Motor neuron (in vitro differentiated cells): ENCODE results near the gene PPT2. TPM values are rescaled to one million over a fixed set of nuclear protein-coding genes. Genes with fewer than 3 reads are reported as not detected.

Experiments used
- ATAC-seq, 8 experiments: fragments of 200-7000 bp; cut with Tn5 transposase; replicated peaks in 6 of 8; 2 replicates each; pipeline ENCODE4 v1.8.0; 2021; ENCODE audit warnings: mild to moderate bottlenecking in 8 of 8, moderate library complexity in 8 of 8
- H3K27ac ChIP-seq, 2 donors: fragments of 250-450 bp; sonication (Bioruptor Pico); 2 replicates each; pipeline ENCODE4 v1.9.0; 2021; ENCODE audit warnings: antibody characterized with exemption in 2 of 2, mild to moderate bottlenecking in 2 of 2, moderate library complexity in 1 of 2
- H3K4me1 ChIP-seq, 2 donors: fragments of 250-450 bp; sonication (Bioruptor Pico); replicated peaks in 1 of 2; 2 replicates each; pipeline ENCODE4 v1.6.1; 2021; ENCODE audit warnings: antibody characterized with exemption in 2 of 2, mild to moderate bottlenecking in 2 of 2, moderate library complexity in 1 of 2
- H3K4me3 ChIP-seq, 5 donors: fragments of 250-450 bp; sonication (Bioruptor Pico); 2 replicates each; pipeline ENCODE4 v1.9.0; 2021; ENCODE audit warnings: antibody characterized with exemption in 5 of 5, mild to moderate bottlenecking in 5 of 5, moderate library complexity in 4 of 5
- WGBS, 10 experiments: fragments of 450-650 bp; shearing (Covaris generic); methylation state at CpG; one replicate each; pipeline ENCODE4 v1.0.0; 2022; 5-methylcytosine and 5-hydroxymethylcytosine counted together
- in situ Hi-C, 9 experiments: fragments of 400-800 bp; cut with MboI; loops; one replicate each; pipeline ENCODE4 v1.15.0; 2021; ENCODE audit warnings: low sequenced_read_pairs in 9 of 9, low pct_unique_long_range_greater_than_20kb in 2 of 9; ENCODE audit not compliant: unreplicated experiment in 9 of 9
- total RNA-seq, 8 experiments: library from RNA; unstranded; fragments of 300-600 nt; gene quantifications; 2 replicates each; pipeline versions ENCODE4 v1.2.3 to v1.2.4, GENCODE V29; 2022

Gene PPT2
- total RNA-seq, 8 experiments from 2014 or later, result 18.9 to 41.5 (median 30.9) TPM

DNA sequence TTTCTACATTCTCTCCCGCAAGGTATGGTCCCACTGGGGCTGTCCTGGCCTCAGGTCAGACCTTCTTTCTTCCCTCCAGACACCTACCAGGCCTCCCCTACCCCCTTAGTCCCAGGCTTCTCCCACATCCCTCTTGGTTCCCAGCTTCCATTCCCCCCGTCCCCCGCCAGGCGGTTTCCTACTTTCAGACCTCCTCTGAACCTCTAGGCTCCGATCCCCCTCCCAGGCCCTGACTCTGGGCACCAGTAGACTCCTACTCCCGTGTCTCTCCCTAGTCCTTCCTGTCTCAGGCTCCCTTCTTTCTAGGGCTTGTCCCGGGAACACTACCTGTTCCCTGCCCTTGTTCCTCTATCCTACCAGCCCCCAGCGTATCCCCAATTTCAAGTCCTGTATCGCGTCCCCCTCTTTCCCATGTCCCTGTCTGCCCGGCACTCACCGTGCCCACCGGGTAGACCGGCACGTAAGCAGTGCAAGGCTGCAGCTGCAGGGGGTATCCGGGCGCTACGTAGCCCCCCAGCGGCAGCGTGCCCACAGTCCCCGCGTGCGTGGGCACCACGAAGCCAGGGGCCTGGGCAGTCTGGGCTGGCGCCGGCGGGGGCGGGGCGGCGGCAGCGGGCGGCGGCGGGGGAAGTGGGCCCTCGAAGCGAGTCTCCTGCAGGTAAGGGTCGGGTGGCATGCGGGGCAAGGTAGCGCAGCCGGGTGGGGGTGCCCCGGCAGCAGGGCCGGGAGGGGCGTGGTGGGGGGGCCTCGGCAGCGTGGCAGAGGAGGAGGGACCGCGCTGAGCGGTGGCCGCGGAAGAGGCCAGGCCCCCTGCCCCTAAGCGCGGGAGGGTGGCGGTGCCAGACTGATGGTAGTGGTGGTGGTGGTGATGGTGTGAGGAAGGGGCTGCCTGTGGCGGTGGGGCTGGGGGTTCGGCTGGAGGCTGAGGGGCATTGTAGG lies 3.7 kb upstream of the PPT2 start:
- H3K4me3 ChIP-seq, result no peak overlapping the region
- ATAC-seq, result no peak
- in situ Hi-C loops, result no loop called here
- WGBS, 10 experiments, result 60 to 100% (median 90%) methylated on average over 1 to 4 of the region's 55 CpGs; no CpG with 5 or more reads in 6 of the 10 experiments
- H3K4me1 ChIP-seq, result peaks cover 30 to 37% of the 10 kb centered on the region in 2 donors
- no peak overlapping the region for H3K27ac ChIP-seq

DNA sequence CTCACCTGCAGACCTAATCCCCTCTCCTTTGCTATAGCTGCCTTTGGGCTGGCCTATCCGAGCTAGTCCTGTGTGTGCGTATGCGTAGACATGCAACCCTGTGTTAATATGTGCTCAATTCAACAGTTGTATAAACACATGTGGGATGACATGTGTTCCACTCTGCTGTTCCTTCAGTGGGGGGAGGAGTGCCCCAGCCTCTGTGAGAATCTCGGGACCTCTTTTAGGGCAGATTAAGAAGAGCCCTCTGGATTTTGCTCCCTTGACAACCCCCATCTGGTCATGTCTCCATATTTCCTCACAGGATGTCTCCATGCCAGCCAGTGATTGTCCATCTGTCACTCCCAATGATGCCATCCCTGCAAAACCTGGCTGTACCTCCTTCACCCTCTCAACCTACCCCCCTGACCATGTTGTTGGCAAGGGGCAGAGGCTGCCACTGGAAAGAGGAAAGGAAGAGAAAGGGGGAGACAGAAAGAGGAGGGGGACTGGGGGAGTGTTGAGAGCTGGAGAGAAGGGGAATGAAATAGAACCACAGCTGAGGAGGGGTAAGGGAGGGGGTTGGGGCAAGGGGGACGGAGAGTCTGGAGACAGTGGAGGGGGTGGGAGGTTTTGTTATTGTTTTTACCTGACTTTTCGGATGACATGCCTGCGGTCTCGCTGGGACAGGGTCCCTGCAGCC lies 2.6 kb upstream of the PPT2 start:
- H3K27ac ChIP-seq, result no peak overlapping the region
- in situ Hi-C loops, result no loop called here
- H3K4me1 ChIP-seq, result peaks cover 31 to 36% of the 10 kb centered on the region in 2 donors
- H3K4me3 ChIP-seq, result peak overlapping the region; percentile 13 to 85 (median 55)
- WGBS, 10 experiments, result 64 to 86% (median 76%) methylated on average over 1 to 4 of the region's 8 CpGs; no CpG with 5 or more reads in 4 of the 10 experiments
- ATAC-seq, result no peak

DNA sequence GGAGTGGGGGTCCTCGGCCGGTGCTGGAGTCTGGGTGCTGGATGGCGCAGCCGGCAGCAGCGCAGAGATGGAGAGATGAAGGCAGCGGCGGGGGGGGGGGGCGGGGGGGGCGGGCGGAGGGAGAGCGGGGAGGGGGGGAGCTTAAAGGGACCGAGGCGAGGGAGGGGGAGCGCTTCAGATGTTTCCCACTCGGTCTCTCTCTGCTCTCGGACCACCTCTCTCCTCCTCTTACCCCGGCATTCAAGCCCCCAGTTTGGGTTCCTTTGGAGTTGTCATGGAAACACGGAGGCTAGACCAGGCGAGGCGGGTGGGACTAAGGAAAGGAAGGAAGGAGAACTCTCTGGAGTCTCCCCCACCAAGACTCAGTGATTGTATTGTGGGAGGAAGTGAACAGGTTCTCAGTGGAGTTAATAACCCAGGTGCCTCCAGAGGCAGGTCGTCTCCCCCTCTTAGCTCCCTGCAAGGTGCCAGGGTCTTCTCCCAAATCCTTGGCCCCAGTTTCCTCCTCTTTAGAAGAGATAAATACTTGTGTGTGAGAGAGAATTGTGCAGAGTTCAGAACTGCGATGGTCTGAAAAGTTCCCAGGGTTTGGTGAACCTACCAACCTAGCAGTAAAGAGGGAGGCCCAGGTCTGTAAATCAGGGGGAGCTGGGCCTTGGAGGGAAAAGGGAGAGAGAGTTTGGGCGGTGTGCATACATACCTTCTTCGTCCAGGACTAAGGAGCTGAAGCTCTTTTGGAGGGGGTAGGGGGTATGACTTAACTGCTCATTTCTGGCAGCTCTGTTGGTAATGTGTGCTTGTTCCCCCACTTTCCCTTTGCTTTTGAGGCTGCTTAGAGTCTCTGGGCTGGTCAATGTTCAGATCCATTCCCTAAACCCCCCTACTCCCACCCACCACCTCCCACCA lies 1.8 kb upstream of the PPT2 start, which contains the start of gene PRRT1:
TSS of gene PRRT1 (minus strand) at position 77 of the 906 bp plus-strand sequence. CDS start 112 bp downstream, outside the sequence.
- peaks cover 24 to 28% of the 10 kb centered on the region in 2 donors for H3K4me1 ChIP-seq
- H3K4me3 ChIP-seq, result peak within 1 kb of the TSS; percentile 54 to 85 (median 55)
- no peak for ATAC-seq
- H3K27ac ChIP-seq, result peak within 1 kb of the TSS in 1 of 2 donors; percentile 84
- in situ Hi-C loops, result no loop called here
- WGBS, 10 experiments, result 0 to 45% (median 21%) methylated on average over 1 to 5 of the region's 24 CpGs; no CpG with 5 or more reads in 3 of the 10 experiments

DNA sequence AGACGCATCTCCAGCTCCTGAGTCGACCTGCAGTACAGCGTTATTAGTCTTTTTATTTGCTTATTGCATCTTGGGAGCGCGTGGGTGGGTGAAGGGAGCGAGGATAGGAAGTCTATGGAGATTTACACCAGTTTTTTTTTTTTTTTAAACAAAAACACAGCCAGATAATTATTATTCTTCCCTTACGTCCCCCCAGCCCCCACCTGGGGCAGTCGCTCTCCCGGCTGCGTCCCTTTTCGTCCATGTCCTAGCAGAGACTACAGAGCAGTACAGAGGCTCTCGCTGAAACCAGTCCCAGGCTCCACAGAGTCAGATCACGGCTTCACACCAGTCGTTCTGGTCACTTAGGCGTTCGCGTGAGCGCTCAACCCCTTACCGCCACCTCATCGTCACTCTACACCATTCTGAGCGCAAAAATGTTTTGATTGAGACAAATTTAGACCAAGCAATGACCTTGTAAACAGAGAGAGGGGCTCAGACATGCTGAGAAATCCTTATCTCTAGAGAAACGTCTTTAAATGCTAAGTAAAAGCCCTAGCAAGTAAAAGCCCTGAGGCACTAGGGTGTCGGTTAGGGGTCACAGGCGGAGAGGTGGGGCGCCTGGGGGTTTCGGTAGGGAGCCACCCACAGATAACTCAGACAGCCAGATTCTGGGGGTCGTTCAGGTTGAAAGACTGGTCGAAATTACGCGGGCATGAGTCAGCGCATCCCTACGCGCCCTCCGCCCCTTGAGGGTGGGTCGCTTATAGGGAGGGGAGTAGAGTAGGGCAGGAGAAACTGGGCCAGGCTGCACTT lies 975 bp upstream of the PPT2 start:
- WGBS, 10 experiments, result 0 to 14% (median 9%) methylated on average over 1 to 18 of the region's 35 CpGs; no CpG with 5 or more reads in 4 of the 10 experiments
- peak; percentile 51 to 68 (median 60) for ATAC-seq
- in situ Hi-C loops, result no loop called here
- H3K4me1 ChIP-seq, result peaks cover 24 to 28% of the 10 kb centered on the region in 2 donors
- H3K4me3 ChIP-seq, result peak overlapping the region; percentile 54 to 85 (median 55)
- peak overlapping the region; percentile 72 to 84 for H3K27ac ChIP-seq

DNA sequence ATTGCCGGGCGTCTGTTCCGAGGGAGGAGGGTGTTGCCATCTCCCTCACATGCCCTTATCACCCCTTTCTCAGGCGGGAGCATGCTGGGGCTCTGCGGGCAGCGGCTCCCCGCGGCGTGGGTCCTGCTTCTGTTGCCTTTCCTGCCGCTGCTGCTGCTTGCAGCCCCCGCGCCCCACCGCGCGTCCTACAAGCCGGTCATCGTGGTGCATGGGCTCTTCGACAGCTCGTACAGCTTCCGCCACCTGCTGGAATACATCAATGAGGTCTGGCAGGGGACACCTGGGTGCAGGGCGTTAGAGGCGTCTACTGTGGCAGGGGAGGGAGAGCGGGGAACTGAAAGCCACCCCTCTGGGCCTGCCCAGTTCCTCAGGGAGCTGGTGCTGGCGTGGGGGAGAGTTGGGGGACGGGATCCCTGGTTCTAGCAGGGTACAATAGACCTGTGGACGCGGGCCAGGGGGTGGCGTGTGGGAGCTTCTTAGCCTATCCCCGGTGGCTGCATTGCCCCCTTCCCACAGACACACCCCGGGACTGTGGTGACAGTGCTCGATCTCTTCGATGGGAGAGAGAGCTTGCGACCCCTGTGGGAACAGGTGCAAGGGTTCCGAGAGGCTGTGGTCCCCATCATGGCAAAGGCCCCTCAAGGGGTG lies 697 bp downstream of the PPT2 start:
- Histone ChIP-seq H3K4me1 (peaks cover 24 to 28% of the 10 kb centered on the region in 2 donors), H3K4me3 (peak overlapping the region; percentile 54 to 85 (median 55)), H3K27ac (peak overlapping the region; percentile 72 to 84)
- in situ Hi-C loops, result no loop called here
- WGBS, 10 experiments, result 0 to 100% (median 0%) methylated on average over 1 to 7 of the region's 34 CpGs; no CpG with 5 or more reads in 5 of the 10 experiments
- ATAC-seq, result peak; percentile 8 to 62 (median 57)

DNA sequence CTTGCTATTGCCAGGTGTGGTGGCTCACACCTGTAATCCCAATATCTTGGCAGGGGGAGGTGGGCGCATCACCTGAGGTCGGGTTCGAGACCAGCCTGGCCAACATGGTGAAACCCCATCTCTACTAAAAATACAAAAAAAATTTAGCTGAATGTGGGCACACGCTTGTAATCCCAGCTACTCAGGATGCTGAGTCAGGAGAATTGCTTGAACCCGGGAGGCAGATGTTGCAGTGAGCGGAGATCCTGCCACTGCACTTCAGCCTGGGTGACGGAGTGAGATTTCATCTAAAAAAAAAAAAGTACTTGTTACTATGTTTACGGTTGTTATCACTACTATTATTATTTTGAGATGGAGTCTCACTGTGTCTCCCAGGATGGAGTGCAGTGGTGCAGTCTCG lies 3.0 kb downstream of the PPT2 start:
- no peak overlapping the region for H3K4me3 ChIP-seq
- peaks cover 19 to 21% of the 10 kb centered on the region in 2 donors for H3K4me1 ChIP-seq
- no peak overlapping the region for H3K27ac ChIP-seq
- ATAC-seq, result no peak
- WGBS, 10 experiments, result 80 to 100% (median 84%) methylated on average over 1 to 6 of the region's 9 CpGs; no CpG with 5 or more reads in 2 of the 10 experiments
- in situ Hi-C loops, result no loop called here

DNA sequence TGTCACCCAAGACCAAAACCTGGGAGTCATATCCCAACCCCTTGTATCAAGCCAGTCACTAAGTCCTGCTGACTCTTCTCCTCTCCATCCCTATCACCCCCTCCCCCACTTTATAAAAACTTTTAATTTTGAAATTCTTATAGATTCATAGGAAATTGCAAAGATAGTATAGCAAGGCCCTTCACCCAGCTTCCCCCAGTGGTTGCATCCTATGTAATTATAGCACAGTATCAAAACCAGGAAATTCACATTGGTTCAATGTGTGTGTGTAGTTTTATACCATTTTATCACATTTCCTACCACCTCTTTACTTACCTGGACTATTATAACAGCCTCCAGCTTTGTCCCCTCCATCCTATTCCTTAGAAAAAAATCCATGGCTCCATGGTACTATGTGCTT lies 4.1 kb downstream of the PPT2 start:
- ATAC-seq, result no peak
- H3K27ac ChIP-seq, result no peak overlapping the region
- in situ Hi-C loops, result no loop called here
- H3K4me1 ChIP-seq, result peaks cover 7 to 10% of the 10 kb centered on the region in 2 donors
- H3K4me3 ChIP-seq, result no peak overlapping the region

DNA sequence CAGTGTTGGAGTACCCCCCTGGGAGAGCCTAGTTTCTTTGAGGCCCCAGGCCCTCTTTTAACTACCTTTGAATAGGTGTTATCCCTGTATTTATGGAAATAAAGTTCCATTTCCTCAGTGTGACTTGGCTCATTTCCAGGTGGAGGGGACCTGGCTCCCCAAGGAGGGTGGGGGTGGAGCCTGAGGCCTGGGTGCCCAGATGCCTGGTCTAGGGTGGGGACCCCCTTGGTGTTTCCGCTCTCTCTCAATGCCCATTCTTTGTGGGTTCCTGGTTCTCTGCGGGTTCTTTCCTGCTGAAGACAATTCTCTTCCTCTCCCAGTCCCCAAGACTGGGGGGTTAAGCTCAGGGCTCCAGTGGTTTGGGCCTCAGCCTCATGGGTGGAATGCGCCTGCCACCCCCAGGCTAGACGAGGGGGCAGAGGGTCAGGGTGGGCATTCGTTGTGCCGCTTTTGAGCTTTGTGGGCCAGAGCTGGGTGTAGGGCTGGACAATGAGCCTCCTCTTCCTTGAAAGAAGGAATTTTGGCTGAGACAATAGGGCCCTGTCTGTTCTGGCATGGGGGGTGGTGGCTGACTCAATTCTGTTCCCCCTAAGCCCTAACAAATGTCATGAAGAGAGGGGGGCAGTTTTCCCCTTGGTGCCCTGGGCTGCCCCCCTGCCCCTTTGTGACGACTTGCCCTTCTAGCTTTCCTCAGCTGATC lies 9.8 kb downstream of the PPT2 start:
- 72 to 100% (median 90%) methylated on average over 1 to 3 of the region's 7 CpGs; no CpG with 5 or more reads in 6 of the 10 experiments for WGBS, 10 experiments
- H3K4me1 ChIP-seq, result no peaks in the 10 kb centered on the region
- ATAC-seq, result no peak
- no peak overlapping the region for H3K27ac ChIP-seq
- in situ Hi-C loops, result no loop called here
- no peak overlapping the region for H3K4me3 ChIP-seq

DNA sequence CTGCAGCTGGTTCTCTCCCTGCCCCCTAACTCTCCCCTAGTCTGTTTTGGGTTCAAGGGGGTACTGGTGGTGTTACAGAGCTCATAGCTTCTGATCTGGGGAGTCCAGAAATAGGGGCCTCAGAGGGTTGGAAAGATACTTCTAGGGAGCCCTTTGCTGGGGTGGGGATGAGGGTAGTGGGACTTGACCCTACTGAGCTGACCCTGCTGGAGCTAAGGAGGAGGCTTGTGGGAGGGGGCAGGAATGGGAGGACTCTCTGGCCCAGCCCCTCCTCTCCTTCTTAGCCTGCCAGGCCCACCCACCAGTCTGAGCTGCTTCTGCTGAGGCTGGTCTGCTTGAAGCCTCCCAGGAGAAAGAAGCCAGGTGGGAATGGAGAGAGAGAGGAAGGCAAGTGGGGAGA lies 10.4 kb downstream of the PPT2 start, which contains the start of gene EGFL8:
TSS of gene EGFL8 (plus strand) at position 301 of the 400 bp plus-strand sequence. CDS start 1,571 bp downstream, outside the sequence.
- no peaks in the 10 kb centered on the region for H3K4me1 ChIP-seq
- in situ Hi-C loops, result no loop called here
- H3K4me3 ChIP-seq, result no peak within 1 kb of the TSS
- no peak for ATAC-seq
- no peak within 1 kb of the TSS for H3K27ac ChIP-seq

DNA sequence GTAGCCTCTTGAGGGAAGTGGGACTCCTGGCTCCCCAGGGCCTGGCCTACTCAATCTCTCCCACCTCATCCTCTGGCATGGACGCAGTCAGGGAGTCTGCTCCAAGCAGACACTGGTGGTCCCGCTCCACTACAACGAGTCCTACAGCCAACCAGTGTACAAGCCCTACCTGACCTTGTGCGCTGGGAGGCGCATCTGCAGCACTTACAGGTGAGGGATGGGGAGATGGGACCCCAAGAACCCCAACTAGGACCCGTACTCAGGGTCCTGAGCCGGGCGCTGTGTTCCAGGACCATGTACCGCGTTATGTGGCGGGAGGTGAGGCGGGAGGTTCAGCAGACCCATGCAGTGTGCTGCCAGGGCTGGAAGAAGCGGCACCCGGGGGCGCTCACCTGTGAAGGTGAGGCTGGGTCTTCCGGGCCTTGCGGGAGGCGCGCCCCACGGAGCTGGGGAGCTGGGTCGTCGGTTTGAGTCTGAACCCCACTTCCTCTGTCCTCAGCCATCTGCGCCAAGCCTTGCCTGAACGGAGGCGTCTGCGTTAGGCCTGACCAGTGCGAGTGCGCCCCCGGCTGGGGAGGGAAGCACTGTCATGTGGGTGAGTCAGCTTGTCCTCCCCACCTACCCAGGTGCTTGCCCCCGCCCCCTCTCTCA lies 12.6 kb downstream of the PPT2 start:
- peak in 3 of 8 experiments; percentile 4 to 22 (median 10) for ATAC-seq
- H3K4me3 ChIP-seq, result no peak overlapping the region
- in situ Hi-C loops, result no loop called here
- 90 to 100% methylated on average over 3 to 7 of the region's 30 CpGs; no CpG with 5 or more reads in 8 of the 10 experiments for WGBS, 10 experiments
- no peaks in the 10 kb centered on the region for H3K4me1 ChIP-seq
- no peak overlapping the region for H3K27ac ChIP-seq
